GM11168 (cell line): Measurements from ENCODE around the gene MUC4.

Experiments
- in situ Hi-C: fragments of 300-500 bp; cut with MboI; formaldehyde crosslinking; loops from one replicate; pipeline ENCODE4 v1.12.0; 2022; ENCODE audit warnings: low sequenced_read_pairs; ENCODE audit not compliant: unreplicated experiment

MUC4 gene

DNA sequence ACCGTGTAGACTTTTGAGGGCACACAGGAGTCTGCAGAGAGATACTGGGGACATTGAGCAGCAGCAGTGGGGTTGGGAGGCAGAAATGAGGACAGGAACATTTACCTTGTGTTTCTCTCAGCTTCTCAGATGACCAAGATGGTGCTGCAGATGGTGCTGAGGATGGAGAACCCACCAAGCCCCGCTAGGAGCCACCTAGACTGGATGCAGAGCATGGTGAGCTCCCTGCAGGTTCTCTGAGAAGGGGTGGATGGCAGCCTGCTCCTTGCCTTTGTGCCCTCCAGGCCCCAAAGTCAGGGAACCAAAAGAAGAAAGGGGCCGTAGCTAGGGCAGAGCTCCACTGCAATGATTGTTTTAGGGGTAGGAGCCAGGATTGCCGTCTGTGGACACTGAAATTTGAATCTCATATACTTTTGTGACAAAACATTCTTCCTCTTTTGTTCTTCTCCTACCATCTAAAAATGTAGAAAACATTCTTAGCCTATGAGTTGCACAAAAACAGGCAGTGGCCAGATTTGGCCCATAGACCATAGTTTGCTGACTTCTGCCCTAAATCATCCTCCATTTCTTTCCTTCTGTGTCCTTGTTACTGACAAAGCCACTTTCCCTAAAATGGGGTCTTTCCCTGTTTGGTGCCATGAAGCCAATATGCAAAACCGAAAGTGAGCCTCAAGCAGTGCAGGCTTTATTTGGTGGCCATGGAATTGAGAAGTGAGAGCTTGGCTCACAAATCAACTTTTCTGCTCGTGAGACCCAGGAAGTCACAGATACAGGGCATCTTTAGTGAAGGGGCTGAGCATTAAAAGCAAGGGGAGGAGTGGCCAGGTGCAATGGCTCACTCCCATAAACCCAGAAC lies 102.9 kb downstream of the MUC4 start:
- in situ Hi-C loops = loop anchor here (25.0 kb wide), 1 partner anchor 503 kb away; the partner anchor contains the start of genes SLC51A and ZDHHC19

GRCh38 chr3:195708061-195708460 lies 103.7 kb downstream of the MUC4 start:
- in situ Hi-C loops = loop anchor here (25.0 kb wide), 1 partner anchor 504 kb away; the partner anchor contains the start of genes SLC51A and ZDHHC19

GRCh38 chr3:195705081-195705991 lies 106.4 kb downstream of the MUC4 start:
- in situ Hi-C loops = loop anchor here (25.0 kb wide), 1 partner anchor 507 kb away; the partner anchor contains the start of genes SLC51A and ZDHHC19

GRCh38 chr3:195704433-195704999 lies 107.2 kb downstream of the MUC4 start:
- in situ Hi-C loops = loop anchor here (25.0 kb wide), 1 partner anchor 508 kb away; the partner anchor contains the start of genes SLC51A and ZDHHC19

GRCh38 chr3:195703776-195704175 lies 108.0 kb downstream of the MUC4 start:
- in situ Hi-C loops = loop anchor here (25.0 kb wide), 1 partner anchor 509 kb away; the partner anchor contains the start of genes SLC51A and ZDHHC19

DNA sequence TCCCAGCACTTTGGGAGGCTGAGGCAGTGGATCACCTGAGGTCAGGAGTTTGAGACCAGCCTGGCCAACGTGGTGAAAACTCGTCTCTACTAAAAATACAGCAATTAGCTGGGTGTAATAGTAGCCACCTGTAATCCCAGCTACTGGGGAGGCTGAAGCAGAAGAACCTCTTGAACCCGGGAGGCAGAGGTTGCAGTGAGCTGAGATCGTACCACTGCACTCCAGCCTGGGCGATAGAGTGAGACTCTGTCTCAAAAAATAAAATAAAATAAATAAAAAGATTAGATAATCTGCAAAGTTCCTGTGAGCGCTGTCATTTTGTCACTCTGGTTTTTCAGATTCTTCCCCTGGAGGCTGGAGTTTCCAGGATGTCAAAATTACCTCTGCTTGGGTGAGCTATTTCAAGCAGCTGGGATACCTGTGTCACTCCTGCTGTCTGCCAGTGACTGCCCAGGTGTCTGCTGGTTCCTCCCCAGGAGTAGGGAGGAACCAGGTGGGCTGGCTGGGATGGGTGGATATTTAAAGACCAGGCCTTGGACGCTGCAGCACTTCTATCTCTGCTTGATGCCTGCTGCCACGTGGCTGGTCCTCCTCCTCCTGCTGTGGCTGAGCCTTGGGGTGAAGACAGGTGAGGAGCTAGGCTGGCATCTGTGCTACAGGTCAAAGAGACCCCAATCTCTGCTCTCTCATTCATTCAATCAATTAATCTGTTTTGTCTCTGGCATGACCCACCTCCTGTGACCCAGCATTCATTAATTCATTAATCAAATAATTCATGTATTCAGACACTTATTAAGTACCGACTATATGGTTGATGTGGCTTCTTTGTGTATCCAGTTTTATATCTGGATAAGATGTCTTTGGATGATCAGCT lies 110.5 kb downstream of the MUC4 start:
- in situ Hi-C loops = loop anchor here (25.0 kb wide), 1 partner anchor 511 kb away; the partner anchor contains the start of genes SLC51A and ZDHHC19

- in situ Hi-C loops = loop anchor here (25.0 kb wide), 1 partner anchor 512 kb away; the partner anchor contains the start of genes SLC51A and ZDHHC19
These were observed 111.4 kb downstream of the MUC4 start for GRCh38 chr3:195700319-195700718.

DNA sequence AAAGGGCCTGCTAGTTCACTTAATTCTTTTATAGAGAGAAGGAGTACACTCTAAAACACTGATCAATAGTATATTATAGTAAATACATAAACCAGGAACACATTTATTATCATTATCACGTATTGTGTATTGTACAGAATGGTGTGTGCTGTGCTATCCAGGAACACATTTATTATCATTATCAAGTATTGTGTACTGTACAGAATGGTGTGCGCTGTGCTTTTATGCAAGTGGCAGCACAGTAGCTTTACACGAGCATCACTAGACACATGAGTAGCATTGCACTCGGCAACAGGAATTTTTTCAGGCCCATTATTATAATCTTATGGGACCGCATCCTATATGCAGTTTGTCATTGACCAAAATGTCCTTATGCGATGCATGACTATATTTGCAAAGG lies 111.9 kb downstream of the MUC4 start:
- in situ Hi-C loops = loop anchor here (25.0 kb wide), 1 partner anchor 512 kb away; the partner anchor contains the start of genes SLC51A and ZDHHC19

- in situ Hi-C loops = no loop called here
These were observed 112.3 kb downstream of the MUC4 start for GRCh38 chr3:195699388-195699771.

GRCh38 chr3:195698647-195699387 lies 112.9 kb downstream of the MUC4 start:
- in situ Hi-C loops = no loop called here

DNA sequence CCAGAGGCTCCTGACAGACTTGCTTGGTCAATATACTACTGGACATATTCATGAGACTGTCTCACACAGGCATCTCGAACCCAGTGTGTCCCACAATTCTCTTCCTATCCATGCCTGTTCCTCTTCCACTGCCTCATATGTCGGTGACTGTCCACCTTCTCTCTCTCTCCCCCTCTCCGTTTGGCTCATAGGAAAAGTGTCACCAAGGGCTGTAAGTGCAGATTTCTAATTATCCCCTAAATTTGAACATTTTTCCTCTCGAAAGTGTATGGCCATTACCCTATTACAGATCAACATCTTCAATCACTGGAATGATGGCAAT lies 113.4 kb downstream of the MUC4 start:
- in situ Hi-C loops = no loop called here

DNA sequence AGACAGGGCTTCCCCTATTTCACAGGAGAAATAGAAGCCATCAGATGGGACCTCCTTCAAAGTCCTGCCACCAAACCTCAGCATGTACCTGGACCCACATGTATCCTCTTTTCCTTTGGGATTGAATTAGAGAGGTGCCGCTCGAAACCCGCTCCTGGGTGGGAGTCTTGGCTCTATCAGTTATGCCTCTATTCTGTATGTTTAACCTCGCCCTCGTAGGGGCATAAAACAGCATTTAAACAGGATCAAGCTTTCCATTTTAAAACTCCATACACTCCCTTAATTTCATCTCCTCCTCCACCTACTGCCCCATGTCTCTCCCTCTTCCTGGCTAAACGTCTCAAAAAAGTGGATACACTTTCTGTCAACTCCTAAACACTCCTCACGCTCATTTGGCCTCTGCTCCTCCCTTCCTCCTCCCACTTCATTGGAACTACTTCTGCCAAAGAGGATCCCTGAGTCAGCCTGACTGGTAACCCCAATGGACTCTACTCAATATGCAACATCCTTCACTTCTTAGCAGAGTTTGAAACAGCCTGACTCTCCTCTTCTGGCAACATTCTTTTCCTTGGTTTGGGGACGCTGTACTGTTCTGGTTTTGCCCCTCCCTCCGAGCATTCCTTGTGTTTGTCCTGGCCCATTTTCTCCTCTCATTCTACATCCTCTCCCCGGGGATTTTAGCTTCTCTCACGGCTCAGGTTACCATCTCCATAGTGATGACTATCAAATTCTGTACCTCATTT lies 114.0 kb downstream of the MUC4 start:
- in situ Hi-C loops = no loop called here
